Measurements from ENCODE around the gene STXBP2. TPM values are rescaled to one million over a fixed set of nuclear protein-coding genes. Genes with fewer than 3 reads are reported as not detected.

STXBP2 gene
- total and polyA plus RNA-seq, 4 donors = 25.9 to 32.7 (median 27.2) TPM

DNA sequence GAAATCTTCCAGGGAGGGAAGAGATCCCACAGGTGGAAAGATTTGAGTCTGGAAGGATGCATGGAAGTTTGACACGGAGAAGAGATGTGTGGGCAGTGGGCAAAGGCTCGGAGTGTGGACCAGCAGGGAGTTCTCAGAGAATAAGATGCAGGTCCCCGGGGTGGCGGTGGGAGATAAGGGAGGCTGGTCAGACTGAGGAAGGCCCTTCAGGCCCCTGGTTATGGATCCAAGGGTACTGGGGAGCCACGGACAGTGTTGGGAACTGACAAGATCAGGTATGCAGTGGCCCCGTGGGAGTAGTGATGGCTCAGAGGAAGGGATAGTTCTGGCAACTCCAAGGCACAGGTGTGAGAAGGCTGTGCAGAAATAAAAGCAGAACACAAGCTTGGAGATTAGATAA is 38.7 kb upstream of the STXBP2 start (continued):
- TF ChIP-seq, protein P1, sequence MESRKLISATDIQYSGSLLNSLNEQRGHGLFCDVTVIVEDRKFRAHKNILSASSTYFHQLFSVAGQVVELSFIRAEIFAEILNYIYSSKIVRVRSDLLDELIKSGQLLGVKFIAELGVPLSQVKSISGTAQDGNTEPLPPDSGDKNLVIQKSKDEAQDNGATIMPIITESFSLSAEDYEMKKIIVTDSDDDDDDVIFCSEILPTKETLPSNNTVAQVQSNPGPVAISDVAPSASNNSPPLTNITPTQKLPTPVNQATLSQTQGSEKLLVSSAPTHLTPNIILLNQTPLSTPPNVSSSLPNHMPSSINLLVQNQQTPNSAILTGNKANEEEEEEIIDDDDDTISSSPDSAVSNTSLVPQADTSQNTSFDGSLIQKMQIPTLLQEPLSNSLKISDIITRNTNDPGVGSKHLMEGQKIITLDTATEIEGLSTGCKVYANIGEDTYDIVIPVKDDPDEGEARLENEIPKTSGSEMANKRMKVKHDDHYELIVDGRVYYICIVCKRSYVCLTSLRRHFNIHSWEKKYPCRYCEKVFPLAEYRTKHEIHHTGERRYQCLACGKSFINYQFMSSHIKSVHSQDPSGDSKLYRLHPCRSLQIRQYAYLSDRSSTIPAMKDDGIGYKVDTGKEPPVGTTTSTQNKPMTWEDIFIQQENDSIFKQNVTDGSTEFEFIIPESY (IDR thresholded peaks at IDR 0.05) = no peak
- no peak for TF ChIP-seq JUND (IDR thresholded peaks at IDR 0.05)
- TF ChIP-seq, protein P2, sequence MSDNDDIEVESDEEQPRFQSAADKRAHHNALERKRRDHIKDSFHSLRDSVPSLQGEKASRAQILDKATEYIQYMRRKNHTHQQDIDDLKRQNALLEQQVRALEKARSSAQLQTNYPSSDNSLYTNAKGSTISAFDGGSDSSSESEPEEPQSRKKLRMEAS (IDR thresholded peaks at IDR 0.05) = no peak
- TF ChIP-seq, protein P3, sequence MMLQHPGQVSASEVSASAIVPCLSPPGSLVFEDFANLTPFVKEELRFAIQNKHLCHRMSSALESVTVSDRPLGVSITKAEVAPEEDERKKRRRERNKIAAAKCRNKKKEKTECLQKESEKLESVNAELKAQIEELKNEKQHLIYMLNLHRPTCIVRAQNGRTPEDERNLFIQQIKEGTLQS (IDR thresholded peaks at IDR 0.05) = no peak

DNA sequence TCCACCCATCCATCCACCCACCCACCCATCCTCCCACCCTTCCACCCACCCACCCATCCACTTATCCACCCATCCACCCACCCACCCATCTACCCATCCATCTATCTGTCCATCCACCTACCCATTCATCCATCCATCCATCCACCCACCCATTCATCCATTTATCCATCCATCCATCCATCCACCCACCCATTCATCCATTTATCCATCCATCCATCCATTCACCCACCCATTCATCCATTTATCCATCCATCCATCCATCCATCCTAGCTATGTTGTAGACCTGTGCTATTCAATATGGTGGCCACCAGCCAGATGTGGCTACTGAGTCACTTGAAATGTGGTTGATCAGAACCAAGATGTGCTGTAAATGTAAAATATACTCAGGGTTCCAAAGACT is 36.2 kb upstream of the STXBP2 start:
- Histone ChIP-seq H3K4me3 (ENCODE audit: low read depth in 1 of 3, low read length in 3 of 3) (no peak overlapping the region), H3K9ac (ENCODE audit: low read depth in 1 of 2, low read length in 2 of 2) (no peak overlapping the region), H3K4me1 (ENCODE audit: control insufficient read depth in 4 of 4, insufficient read depth in 4 of 4, low read length in 3 of 4) (peaks cover 2 to 21% (median 8%) of the 10 kb centered on the region in 4 donors), H3K9me3 (ENCODE audit: control insufficient read depth in 4 of 4, low read length in 3 of 4) (no peaks in the 10 kb centered on the region), H3K27me3 (ENCODE audit: control insufficient read depth in 4 of 4, insufficient read depth in 4 of 4, low read length in 3 of 4) (no peaks in the 10 kb centered on the region), H3K27ac (ENCODE audit: low read depth in 1 of 2, low read length in 2 of 2) (no peak overlapping the region), H3K36me3 (ENCODE audit: control insufficient read depth in 4 of 4, insufficient read depth in 3 of 4, low read depth in 1 of 4, low read length in 3 of 4) (peaks cover 0 to 2% (median 1%) of the 10 kb centered on the region in 4 donors)
- DNase-seq (ENCODE audit: low spot score) = no peak
- TF ChIP-seq, protein P2 (IDR thresholded peaks at IDR 0.05) = no peak
- TF ChIP-seq FOXA2 (IDR thresholded peaks at IDR 0.05) (no peak), GABPA (IDR thresholded peaks at IDR 0.05 in 1 of 2, conservative IDR thresholded peaks at IDR 0.05 in 1 of 2) (no peak), EGR1 (IDR thresholded peaks at IDR 0.05; ENCODE audit: low read depth in 2 of 2) (no peak), RXRA (IDR thresholded peaks at IDR 0.05) (no peak), RAD21 (IDR thresholded peaks at IDR 0.05) (no peak), NR2F2 (IDR thresholded peaks at IDR 0.05) (no peak), HNF4A (conservative IDR thresholded peaks at IDR 0.05) (no peak), SP1 (IDR thresholded peaks at IDR 0.05) (no peak), HNF4G (IDR thresholded peaks at IDR 0.05) (no peak), FOXA1 (IDR thresholded peaks at IDR 0.05) (no peak), YY1 (IDR thresholded peaks at IDR 0.05) (no peak), TAF1 (conservative IDR thresholded peaks at IDR 0.05) (no peak)
- TF ChIP-seq, protein P1 (IDR thresholded peaks at IDR 0.05) = no peak
- TF ChIP-seq, protein P4, sequence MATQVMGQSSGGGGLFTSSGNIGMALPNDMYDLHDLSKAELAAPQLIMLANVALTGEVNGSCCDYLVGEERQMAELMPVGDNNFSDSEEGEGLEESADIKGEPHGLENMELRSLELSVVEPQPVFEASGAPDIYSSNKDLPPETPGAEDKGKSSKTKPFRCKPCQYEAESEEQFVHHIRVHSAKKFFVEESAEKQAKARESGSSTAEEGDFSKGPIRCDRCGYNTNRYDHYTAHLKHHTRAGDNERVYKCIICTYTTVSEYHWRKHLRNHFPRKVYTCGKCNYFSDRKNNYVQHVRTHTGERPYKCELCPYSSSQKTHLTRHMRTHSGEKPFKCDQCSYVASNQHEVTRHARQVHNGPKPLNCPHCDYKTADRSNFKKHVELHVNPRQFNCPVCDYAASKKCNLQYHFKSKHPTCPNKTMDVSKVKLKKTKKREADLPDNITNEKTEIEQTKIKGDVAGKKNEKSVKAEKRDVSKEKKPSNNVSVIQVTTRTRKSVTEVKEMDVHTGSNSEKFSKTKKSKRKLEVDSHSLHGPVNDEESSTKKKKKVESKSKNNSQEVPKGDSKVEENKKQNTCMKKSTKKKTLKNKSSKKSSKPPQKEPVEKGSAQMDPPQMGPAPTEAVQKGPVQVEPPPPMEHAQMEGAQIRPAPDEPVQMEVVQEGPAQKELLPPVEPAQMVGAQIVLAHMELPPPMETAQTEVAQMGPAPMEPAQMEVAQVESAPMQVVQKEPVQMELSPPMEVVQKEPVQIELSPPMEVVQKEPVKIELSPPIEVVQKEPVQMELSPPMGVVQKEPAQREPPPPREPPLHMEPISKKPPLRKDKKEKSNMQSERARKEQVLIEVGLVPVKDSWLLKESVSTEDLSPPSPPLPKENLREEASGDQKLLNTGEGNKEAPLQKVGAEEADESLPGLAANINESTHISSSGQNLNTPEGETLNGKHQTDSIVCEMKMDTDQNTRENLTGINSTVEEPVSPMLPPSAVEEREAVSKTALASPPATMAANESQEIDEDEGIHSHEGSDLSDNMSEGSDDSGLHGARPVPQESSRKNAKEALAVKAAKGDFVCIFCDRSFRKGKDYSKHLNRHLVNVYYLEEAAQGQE (IDR thresholded peaks at IDR 0.05) = no peak
- TF ChIP-seq, protein P3 (IDR thresholded peaks at IDR 0.05) = no peak
- TF ChIP-seq, protein P5, sequence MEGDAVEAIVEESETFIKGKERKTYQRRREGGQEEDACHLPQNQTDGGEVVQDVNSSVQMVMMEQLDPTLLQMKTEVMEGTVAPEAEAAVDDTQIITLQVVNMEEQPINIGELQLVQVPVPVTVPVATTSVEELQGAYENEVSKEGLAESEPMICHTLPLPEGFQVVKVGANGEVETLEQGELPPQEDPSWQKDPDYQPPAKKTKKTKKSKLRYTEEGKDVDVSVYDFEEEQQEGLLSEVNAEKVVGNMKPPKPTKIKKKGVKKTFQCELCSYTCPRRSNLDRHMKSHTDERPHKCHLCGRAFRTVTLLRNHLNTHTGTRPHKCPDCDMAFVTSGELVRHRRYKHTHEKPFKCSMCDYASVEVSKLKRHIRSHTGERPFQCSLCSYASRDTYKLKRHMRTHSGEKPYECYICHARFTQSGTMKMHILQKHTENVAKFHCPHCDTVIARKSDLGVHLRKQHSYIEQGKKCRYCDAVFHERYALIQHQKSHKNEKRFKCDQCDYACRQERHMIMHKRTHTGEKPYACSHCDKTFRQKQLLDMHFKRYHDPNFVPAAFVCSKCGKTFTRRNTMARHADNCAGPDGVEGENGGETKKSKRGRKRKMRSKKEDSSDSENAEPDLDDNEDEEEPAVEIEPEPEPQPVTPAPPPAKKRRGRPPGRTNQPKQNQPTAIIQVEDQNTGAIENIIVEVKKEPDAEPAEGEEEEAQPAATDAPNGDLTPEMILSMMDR (IDR thresholded peaks at IDR 0.05; ENCODE audit: low read depth, low read length, missing input control) = no peak
